ENCODE measurements around the gene WNK1. TPM values are rescaled to one million over a fixed set of nuclear protein-coding genes. Genes with fewer than 3 reads are reported as not detected.

Gene WNK1
- polyA plus RNA-seq, 1 donor (not counting 4 experiments of a cell fraction or from before 2014, with no cell fraction given) = 72.3 TPM

- Histone ChIP-seq H3K9ac (ENCODE audit: control insufficient read depth, extremely low read depth, insufficient read depth, low read length) (no peak overlapping the region), H3K4me1 (ENCODE audit: control insufficient read depth, extremely low read depth, insufficient read depth, low read length) (no peaks in the 10 kb centered on the region), H3K4me2 (ENCODE audit: control insufficient read depth, extremely low read depth, insufficient read depth, low read depth, low read length) (no peak overlapping the region), H4K20me1 (ENCODE audit: control insufficient read depth, extremely low read depth, insufficient read depth, low read length) (no peaks in the 10 kb centered on the region), H3K27ac (ENCODE audit: control insufficient read depth, insufficient read depth, low read length) (no peak overlapping the region), H3K36me3 (ENCODE audit: control insufficient read depth in 2 of 2, extremely low read depth in 1 of 2, insufficient read depth in 2 of 2, low read length in 2 of 2) (peaks cover 18 to 23% of the 10 kb centered on the region in 2 experiments), H3K27me3 (ENCODE audit: control insufficient read depth, extremely low read depth, insufficient read depth, low read length) (no peaks in the 10 kb centered on the region), H2AFZ (ENCODE audit: control insufficient read depth, low read length) (no peak overlapping the region), H3K9me1 (ENCODE audit: control insufficient read depth, extremely low read depth, insufficient read depth, low read length) (no peaks in the 10 kb centered on the region), H3K4me3 (ENCODE audit: control insufficient read depth in 2 of 3, extremely low read depth in 1 of 3, insufficient read depth in 2 of 3, low read depth in 1 of 3, low read length in 3 of 3) (no peak overlapping the region), H3K79me2 (ENCODE audit: control insufficient read depth, insufficient read depth, low read length) (no peaks in the 10 kb centered on the region), H3K9me3 (ENCODE audit: control insufficient read depth, low read depth, low read length) (no peaks in the 10 kb centered on the region)
- DNase-seq (ENCODE audit: low read depth, low spot score) (no peak), FAIRE-seq (no peak)
- TF ChIP-seq CTCF (optimal IDR thresholded peaks at IDR 0.05 in 1 of 3, IDR thresholded peaks at IDR 0.05 in 1 of 3, conservative IDR thresholded peaks at IDR 0.05 in 1 of 3; ENCODE audit: extremely low read depth in 1 of 3, insufficient read depth in 2 of 3, low read length in 3 of 3) = no peak
- dilution Hi-C loops (cut with MboI; ENCODE audit: extremely low pct_ligation_motif_present, low sequenced_read_pairs) = no loop called here
Measured at GRCh38 chr12:896031-896430, 143.7 kb downstream of the WNK1 start.

- no peak overlapping the region for H3K27ac ChIP-seq (ENCODE audit: control insufficient read depth, insufficient read depth, low read length)
- no peaks in the 10 kb centered on the region for H3K79me2 ChIP-seq (ENCODE audit: control insufficient read depth, insufficient read depth, low read length)
- DNase-seq (ENCODE audit: low read depth, low spot score) (no peak), FAIRE-seq (no peak)
- peaks cover 24 to 26% of the 10 kb centered on the region in 2 experiments for H3K36me3 ChIP-seq (ENCODE audit: control insufficient read depth in 2 of 2, extremely low read depth in 1 of 2, insufficient read depth in 2 of 2, low read length in 2 of 2)
- H3K4me3 ChIP-seq (ENCODE audit: control insufficient read depth in 2 of 3, extremely low read depth in 1 of 3, insufficient read depth in 2 of 3, low read depth in 1 of 3, low read length in 3 of 3) = no peak overlapping the region
- no peaks in the 10 kb centered on the region for H3K4me1 ChIP-seq (ENCODE audit: control insufficient read depth, extremely low read depth, insufficient read depth, low read length)
- no peaks in the 10 kb centered on the region for H3K27me3 ChIP-seq (ENCODE audit: control insufficient read depth, extremely low read depth, insufficient read depth, low read length)
- H3K9ac ChIP-seq (ENCODE audit: control insufficient read depth, extremely low read depth, insufficient read depth, low read length) = no peak overlapping the region
- no peaks in the 10 kb centered on the region for H3K9me1 ChIP-seq (ENCODE audit: control insufficient read depth, extremely low read depth, insufficient read depth, low read length)
- H3K9me3 ChIP-seq (ENCODE audit: control insufficient read depth, low read depth, low read length) = no peaks in the 10 kb centered on the region
- H2AFZ ChIP-seq (ENCODE audit: control insufficient read depth, low read length) = no peak overlapping the region
- dilution Hi-C loops (cut with MboI; ENCODE audit: extremely low pct_ligation_motif_present, low sequenced_read_pairs) = no loop called here
- no peak overlapping the region for H3K4me2 ChIP-seq (ENCODE audit: control insufficient read depth, extremely low read depth, insufficient read depth, low read depth, low read length)
- H4K20me1 ChIP-seq (ENCODE audit: control insufficient read depth, extremely low read depth, insufficient read depth, low read length) = no peaks in the 10 kb centered on the region
- TF ChIP-seq CTCF (optimal IDR thresholded peaks at IDR 0.05 in 1 of 3, IDR thresholded peaks at IDR 0.05 in 1 of 3, conservative IDR thresholded peaks at IDR 0.05 in 1 of 3; ENCODE audit: extremely low read depth in 1 of 3, insufficient read depth in 2 of 3, low read length in 3 of 3) (no peak), EZH2 (IDR thresholded peaks at IDR 0.05; ENCODE audit: low read length) (no peak)
Measured at GRCh38 chr12:897386-897785, 145.0 kb downstream of the WNK1 start.

Data from keratinocyte (primary cell).